ENCODE measurements around the gene SPRR5.

SPRR5 gene

DNA sequence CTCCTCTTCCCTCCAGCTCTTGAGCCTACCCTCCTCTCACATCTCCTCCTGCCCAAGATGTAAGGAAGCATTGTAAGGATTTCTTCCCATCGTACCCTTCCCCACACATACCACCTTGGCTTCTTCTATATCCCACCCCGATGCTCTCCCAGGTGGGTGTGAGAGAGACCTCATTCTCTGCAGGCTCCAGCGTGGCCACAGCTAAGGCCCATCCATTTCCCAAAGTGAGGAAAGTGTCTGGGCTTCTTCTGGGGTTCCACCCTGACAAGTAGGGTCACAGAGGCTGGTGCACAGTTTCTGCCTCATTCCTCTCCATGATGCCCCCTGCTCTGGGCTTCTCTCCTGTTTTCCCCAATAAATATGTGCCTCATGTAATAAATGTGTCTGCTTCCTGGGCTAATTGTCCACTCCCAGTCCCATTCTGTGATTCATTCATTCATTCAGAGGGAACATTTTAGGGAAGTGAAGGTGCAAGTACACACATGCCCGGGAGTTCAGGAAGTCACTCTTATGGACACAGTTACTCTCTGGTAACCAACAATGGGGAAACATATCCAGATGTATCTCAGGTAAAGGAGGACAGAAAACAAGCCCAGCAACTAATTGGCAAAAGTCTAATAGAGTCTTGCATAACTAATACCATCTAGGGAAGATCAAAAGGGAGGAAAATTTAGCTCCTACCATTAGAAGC, 25.3 kb downstream of the SPRR5 start:
- TF ChIP-seq, protein P1, sequence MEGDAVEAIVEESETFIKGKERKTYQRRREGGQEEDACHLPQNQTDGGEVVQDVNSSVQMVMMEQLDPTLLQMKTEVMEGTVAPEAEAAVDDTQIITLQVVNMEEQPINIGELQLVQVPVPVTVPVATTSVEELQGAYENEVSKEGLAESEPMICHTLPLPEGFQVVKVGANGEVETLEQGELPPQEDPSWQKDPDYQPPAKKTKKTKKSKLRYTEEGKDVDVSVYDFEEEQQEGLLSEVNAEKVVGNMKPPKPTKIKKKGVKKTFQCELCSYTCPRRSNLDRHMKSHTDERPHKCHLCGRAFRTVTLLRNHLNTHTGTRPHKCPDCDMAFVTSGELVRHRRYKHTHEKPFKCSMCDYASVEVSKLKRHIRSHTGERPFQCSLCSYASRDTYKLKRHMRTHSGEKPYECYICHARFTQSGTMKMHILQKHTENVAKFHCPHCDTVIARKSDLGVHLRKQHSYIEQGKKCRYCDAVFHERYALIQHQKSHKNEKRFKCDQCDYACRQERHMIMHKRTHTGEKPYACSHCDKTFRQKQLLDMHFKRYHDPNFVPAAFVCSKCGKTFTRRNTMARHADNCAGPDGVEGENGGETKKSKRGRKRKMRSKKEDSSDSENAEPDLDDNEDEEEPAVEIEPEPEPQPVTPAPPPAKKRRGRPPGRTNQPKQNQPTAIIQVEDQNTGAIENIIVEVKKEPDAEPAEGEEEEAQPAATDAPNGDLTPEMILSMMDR (IDR thresholded peaks at IDR 0.05; ENCODE audit: low read depth, low read length, missing control alignments) = no peak
- in situ Hi-C loops (cut with HindIII; ENCODE audit: low sequenced_read_pairs) = no loop called here

DNA sequence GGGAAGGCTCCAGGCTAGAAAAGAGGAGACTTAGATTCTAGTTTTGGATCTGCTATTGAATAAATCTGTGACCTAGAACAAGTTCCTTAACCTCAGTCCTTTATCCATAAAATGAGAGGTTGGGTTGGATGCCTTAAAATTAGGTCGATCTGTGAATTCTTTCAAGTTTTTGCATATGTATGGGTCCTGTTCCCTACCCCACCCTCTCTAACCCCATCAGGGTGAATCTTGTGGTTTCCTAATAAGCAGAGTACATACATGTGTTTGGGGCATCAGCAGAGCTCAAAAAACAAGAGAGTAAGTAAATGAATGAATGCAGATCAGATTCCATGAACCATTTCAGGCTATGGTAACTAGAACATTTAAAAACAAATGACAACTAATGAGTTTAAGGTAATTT, 29.7 kb downstream of the SPRR5 start:
- in situ Hi-C loops (cut with HindIII; ENCODE audit: low sequenced_read_pairs) = no loop called here
- no peak for DNase-seq (ENCODE audit: low read depth)
- TF ChIP-seq, protein P1 (IDR thresholded peaks at IDR 0.05; ENCODE audit: low read depth, low read length, missing control alignments) = no peak
- no peak overlapping the region for H3K4me3 ChIP-seq (ENCODE audit: low read depth, low read length)

More for the DNA sequence above, 25.3 kb downstream of the SPRR5 start:
- H3K4me3 ChIP-seq (ENCODE audit: low read depth, low read length) = no peak overlapping the region
- DNase-seq (ENCODE audit: low read depth) = no peak

DNA sequence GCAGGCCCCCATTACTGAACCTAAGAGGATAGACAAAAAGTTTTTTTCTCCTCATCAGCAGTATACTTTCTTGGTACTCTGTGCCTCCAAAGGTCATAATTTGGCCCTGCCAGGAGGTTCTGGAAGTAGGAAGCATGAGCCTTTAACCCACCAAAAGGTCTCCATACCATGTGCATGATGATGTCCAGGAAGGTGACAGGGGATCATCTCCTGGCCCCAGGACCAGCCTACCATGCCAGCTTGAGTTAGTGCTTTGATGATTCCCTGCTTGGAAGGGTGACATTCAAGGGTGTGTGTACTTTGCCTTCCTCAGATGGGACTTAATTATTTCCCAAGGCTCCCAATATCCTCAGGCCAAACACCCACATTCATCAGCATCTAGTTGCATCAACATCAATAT, 30.6 kb downstream of the SPRR5 start:
- DNase-seq (ENCODE audit: low read depth) = no peak
- in situ Hi-C loops (cut with HindIII; ENCODE audit: low sequenced_read_pairs) = no loop called here
- TF ChIP-seq, protein P1 (IDR thresholded peaks at IDR 0.05; ENCODE audit: low read depth, low read length, missing control alignments) = no peak
- no peak overlapping the region for H3K4me3 ChIP-seq (ENCODE audit: low read depth, low read length)

DNA sequence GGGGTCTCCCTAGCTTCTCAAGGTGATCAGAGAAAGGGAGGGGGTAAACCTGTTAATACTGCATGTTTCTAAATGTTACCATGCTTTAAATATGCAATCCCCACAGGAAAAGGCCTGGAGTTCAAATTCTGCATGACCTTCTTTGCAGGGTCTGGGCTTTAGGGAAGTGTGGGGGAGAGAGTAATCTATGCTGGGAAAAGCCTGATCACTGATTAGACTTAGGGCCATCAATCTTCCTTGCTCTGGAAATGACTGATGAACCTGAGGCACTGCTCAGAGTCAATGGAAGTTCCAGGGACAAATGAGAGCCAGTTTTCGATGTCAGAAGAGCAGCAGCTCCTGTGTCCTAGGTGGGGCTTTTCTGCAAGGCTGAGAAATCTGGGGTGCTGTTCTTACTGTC, 33.7 kb downstream of the SPRR5 start:
- in situ Hi-C loops (cut with HindIII; ENCODE audit: low sequenced_read_pairs) = no loop called here
- TF ChIP-seq, protein P1 (IDR thresholded peaks at IDR 0.05; ENCODE audit: low read depth, low read length, missing control alignments) = no peak
- no peak overlapping the region for H3K4me3 ChIP-seq (ENCODE audit: low read depth, low read length)
- DNase-seq (ENCODE audit: low read depth) = no peak

DNA sequence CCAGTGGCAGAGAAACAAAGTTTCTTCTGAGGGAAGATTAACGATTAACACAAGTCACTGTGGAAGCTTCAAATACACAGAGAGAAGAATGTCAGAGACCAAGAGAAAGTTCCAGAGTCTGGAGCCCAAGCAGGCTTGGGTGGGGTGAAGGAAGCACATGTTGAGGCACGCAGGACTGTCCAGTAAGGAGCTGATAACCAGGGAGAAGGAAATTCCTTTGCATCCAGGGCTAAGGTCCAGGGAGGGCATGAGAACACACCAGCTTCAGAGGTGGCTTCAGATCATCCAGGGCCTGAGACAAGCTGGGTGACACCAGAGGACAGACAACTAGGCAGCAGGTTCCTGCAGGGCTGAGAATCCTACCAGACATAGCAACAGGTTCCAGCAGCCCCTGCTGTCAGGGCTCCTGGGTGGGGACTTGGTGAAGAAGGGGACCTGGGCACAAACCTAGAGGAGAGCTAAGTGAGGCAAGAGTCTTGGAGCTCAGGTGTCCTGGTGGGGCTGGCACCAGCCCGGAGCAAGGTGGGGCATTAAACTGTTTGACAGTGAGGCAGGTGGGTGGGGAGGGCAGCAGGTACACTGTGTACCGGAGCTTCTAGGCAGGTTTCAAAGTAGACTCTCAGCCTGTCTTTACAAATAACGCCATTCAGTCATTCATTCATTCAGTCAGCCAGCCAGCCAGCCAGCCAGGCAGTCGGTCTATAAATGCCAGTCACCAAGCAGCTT, 34.3 kb downstream of the SPRR5 start:
- TF ChIP-seq, protein P1 (IDR thresholded peaks at IDR 0.05; ENCODE audit: low read depth, low read length, missing control alignments) = no peak
- DNase-seq (ENCODE audit: low read depth) = no peak
- in situ Hi-C loops (cut with HindIII; ENCODE audit: low sequenced_read_pairs) = no loop called here
- H3K4me3 ChIP-seq (ENCODE audit: low read depth, low read length) = no peak overlapping the region

DNA sequence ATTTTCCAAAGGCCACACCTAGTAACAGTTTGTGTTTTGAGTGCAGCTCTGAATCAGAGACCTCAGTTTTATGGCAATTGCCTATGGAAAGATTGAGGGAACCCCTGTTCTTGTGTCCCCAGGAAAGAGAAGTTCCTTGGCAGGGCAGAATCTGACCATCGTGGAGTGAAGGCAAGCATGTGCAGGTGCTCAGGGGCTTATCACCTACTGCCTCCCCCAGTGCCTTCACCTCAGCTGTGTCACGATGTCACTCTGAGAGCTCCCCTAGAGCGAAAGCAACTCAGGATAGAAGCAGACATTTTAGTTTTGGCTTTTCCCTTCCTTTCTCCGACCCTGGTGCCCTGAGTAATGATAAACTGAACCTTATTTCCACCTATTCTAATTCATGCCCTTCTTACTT, 35.1 kb downstream of the SPRR5 start:
- TF ChIP-seq, protein P1 (IDR thresholded peaks at IDR 0.05; ENCODE audit: low read depth, low read length, missing control alignments) = no peak
- DNase-seq (ENCODE audit: low read depth) = no peak
- H3K4me3 ChIP-seq (ENCODE audit: low read depth, low read length) = no peak overlapping the region
- in situ Hi-C loops (cut with HindIII; ENCODE audit: low sequenced_read_pairs) = no loop called here

All from astrocyte of the cerebellum (primary cell).